Measurements from ENCODE around the gene NCAPG2. TPM values are rescaled to one million over a fixed set of nuclear protein-coding genes. Genes with fewer than 3 reads are reported as not detected.

The NCAPG2 gene
- total RNA-seq, 1 experiment from 2014 or later: 99.4 TPM

GRCh38 chr7:158724658-158725505 is 20.3 kb upstream of the NCAPG2 start:
- Histone ChIP-seq H4K5ac (ENCODE audit: insufficient read length, low read depth, low read length) (no peak overlapping the region), H2BK20ac (ENCODE audit: low read depth, low read length, poor library complexity, severe bottlenecking) (no peak overlapping the region), H2AFZ (ENCODE audit: low read length) (no peak overlapping the region), H4K20me1 (ENCODE audit: control insufficient read depth, insufficient read depth, insufficient read length) (no peaks in the 10 kb centered on the region), H3K9ac (ENCODE audit: extremely low read depth, insufficient read length, low read length) (no peak overlapping the region), H3T11ph (ENCODE audit: low read length) (no peak overlapping the region), H2BK120ac (ENCODE audit: low read depth, low read length, poor library complexity, severe bottlenecking) (no peak overlapping the region), H3K18ac (ENCODE audit: insufficient read length, low read depth, low read length) (no peak overlapping the region), H2BK12ac (ENCODE audit: insufficient read length, low read depth, low read length) (no peak overlapping the region), H3K79me2 (ENCODE audit: insufficient read depth, low read length) (no peaks in the 10 kb centered on the region), H3K4ac (ENCODE audit: low read depth, low read length) (no peak overlapping the region), H3K23ac (ENCODE audit: insufficient read length, low read depth, low read length) (no peak overlapping the region), H2BK15ac (ENCODE audit: low read depth, low read length) (no peak overlapping the region), H2AK5ac (ENCODE audit: insufficient read length, low read length) (no peak overlapping the region), H3K23me2 (ENCODE audit: insufficient read length, low read depth, low read length, poor library complexity, severe bottlenecking) (no peaks in the 10 kb centered on the region), H3K27me3 (ENCODE audit: insufficient read depth, low read length) (no peaks in the 10 kb centered on the region), H4K8ac (replicated peaks; ENCODE audit: insufficient read length, low read depth, low read length) (no peak overlapping the region), H4K91ac (ENCODE audit: insufficient read length, low read depth, low read length) (no peak overlapping the region), H3K79me1 (ENCODE audit: insufficient read depth, low read depth, low read length, poor library complexity, severe bottlenecking) (no peaks in the 10 kb centered on the region), H3K14ac (ENCODE audit: insufficient read depth, low read length) (no peak overlapping the region), H3K27ac (ENCODE audit: insufficient read length, low read depth, low read length) (no peak overlapping the region), H2BK5ac (ENCODE audit: insufficient read length, low read length) (no peak overlapping the region), H3K9me3 (ENCODE audit: control insufficient read depth, low read depth, low read length) (no peaks in the 10 kb centered on the region), H3K4me2 (ENCODE audit: insufficient read depth, insufficient read length, low read length) (no peak overlapping the region), H3K56ac (ENCODE audit: insufficient read length, low read depth, low read length) (no peak overlapping the region), H3K4me1 (ENCODE audit: insufficient read depth, low read length) (no peaks in the 10 kb centered on the region; the same call in 1 of the 2 replicates)
- Mint-ChIP-seq H3K36me3 (ENCODE audit: insufficient read depth in 1 of 3, low read depth in 3 of 3) (peaks cover 2 to 3% (median 2%) of the 10 kb centered on the region in 3 experiments; a peak in 4 of 7 replicates), H3K27me3 (ENCODE audit: low read depth) (no peaks in the 10 kb centered on the region; the same call in 1 of the 2 replicates), H3K9me3 (no peaks in the 10 kb centered on the region), H3K4me1 (peaks cover 5 to 13% of the 10 kb centered on the region in 2 experiments), H3K4me3 (no peak overlapping the region), H3K27ac (no peak overlapping the region; a peak in 1 of 7 replicates)
- no CpG with 5 or more reads among the region's 21 CpGs for WGBS (ENCODE audit: extremely low coverage, insufficient read length, low lambda C conversion rate)
- DNase-seq: no peak
- TF ChIP-seq CTCF (conservative IDR thresholded peaks at IDR 0.05): no peak
